Hematopoietic multipotent progenitor cell treated with erythropoietin and hydrocortisone succinate and interleukin-3 and kit ligand, for 4 days (in vitro differentiated cells): ENCODE results near the gene VRK1.
"Not testable (repeated sequence)": the region's sequence is repeated elsewhere in the genome, so short reads cannot be mapped to it uniquely, and the experiment has no call there.

ENCODE experiments used
- DNase-seq: peaks from one replicate; pipeline ENCODE4 v3.0.0-alpha.2; 2015

The VRK1 gene

DNA sequence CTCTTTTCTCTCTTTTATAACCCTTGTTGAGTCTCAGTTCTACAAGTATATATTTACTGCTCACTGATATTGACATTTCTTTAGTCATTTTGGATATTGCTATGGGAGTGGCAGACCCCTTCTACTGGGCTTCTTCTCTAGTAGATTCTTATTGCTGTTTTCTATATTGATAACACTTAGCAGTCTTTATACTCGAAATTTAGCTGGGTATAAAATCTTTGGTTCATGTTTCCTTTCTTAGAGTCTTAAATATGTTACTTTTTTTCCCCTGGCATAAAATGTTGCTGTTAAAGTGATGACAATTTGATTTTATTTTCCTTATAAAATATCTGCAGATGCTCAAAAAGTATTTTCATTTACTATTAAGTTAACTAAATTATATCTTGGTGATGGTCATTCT, 32.6 kb downstream of the VRK1 start:
- no peak for DNase-seq

- DNase-seq: peak; percentile 46
Observed at GRCh38 chr14:96830946-96831345, 33.8 kb downstream of the VRK1 start.

DNA sequence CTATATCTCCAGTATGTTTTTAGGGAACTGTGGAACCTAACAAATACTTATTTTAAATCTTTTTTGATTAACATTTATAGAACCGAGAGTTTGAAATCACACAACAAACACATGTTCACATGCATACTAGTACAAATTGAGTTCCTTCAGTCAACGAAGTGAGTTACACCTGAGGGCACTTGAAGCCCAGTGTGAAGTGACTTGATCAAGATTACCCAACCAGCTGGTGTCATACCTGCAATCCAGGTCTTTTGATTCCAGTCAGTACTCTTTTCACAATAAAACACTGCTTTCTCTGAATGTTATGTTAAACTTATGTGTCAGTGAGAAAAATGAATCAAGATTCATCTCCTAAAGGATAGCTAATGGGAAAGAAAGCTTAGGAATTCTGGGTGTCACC, 35.2 kb downstream of the VRK1 start:
- DNase-seq: no peak

DNA sequence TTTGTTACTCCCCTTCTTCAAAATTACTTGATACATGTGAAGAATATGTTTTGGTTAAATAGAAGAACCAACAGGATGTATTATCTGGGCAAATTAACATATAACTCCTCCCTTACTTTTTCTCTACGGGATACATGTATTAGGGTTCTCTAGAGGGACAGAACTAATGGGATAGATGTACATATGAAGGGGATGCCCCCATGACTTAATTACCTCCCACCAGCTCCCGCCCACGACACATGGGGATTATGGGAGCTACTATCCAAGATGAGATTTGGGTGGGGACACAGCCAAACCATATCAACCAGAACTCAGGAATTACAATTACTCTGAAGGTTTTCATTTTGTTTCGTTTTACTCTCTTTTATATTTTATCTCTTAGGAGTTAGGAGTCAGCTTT, 41.3 kb downstream of the VRK1 start:
- no peak for DNase-seq

DNA sequence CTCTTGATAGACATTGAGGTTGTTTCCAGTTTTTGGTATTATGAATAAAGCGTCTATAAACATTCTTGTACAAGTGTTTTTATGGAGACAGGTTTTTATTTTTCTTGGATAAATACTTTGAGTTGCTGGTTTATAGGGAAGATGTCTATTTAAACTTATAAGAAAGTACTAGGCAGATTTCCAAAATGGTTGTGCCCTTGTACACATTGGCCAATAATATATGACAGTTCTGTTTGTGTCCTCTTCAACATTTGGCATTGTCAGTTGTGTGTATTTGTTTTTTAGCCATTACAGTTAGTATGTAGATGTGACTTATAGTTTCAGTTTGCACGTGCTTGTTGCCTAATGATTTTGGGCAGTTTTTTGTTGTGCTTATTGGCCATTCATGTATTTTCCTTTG, 42.1 kb downstream of the VRK1 start:
- DNase-seq: no peak

DNA sequence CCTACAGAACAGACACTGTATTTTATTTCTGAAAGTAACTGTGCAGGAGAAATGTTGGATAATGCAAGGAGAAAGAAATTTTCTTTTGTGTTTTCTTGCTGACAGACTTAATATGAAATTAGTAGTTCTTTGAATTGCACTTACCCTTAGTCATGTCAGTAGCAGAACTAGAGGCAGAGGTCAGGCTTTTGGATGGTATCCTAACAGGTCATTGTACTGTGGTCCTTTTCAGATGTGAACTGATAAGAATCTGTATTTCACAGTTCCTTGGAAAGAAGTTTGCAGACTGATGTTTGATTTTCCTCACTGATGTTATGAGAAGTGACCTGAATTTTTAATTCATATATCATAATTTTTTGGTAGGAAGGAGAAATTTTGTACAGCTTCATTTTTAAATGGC, 46.0 kb downstream of the VRK1 start:
- no peak for DNase-seq

- DNase-seq: no peak
Observed at GRCh38 chr14:96844857-96845570, 47.8 kb downstream of the VRK1 start.

- no peak for DNase-seq
Observed at GRCh38 chr14:96847451-96847850, 50.3 kb downstream of the VRK1 start.

DNA sequence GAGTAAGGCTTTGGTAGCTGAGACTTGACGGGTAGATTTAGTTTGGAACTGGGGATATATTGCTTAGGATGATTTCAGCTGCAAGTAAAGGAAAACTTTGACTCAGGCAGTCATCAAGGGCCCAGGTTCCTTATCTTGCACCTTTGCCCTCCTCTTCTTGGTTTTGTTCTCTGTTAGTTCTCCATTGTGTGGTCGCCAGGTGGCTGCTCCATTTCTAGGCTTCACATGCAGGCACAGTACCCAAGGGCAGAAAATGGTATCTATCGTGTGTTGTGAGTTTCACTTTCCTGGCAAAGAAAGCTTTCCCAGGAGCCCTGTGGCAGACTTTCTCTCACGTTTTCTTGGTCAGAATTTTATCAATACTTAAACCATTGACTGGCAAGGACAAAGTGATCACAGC, 50.8 kb downstream of the VRK1 start:
- DNase-seq: no peak

- no peak for DNase-seq
Observed at GRCh38 chr14:96849733-96850132, 52.6 kb downstream of the VRK1 start.

- DNase-seq: no peak
Observed at GRCh38 chr14:96851694-96852381, 54.7 kb downstream of the VRK1 start.

DNA sequence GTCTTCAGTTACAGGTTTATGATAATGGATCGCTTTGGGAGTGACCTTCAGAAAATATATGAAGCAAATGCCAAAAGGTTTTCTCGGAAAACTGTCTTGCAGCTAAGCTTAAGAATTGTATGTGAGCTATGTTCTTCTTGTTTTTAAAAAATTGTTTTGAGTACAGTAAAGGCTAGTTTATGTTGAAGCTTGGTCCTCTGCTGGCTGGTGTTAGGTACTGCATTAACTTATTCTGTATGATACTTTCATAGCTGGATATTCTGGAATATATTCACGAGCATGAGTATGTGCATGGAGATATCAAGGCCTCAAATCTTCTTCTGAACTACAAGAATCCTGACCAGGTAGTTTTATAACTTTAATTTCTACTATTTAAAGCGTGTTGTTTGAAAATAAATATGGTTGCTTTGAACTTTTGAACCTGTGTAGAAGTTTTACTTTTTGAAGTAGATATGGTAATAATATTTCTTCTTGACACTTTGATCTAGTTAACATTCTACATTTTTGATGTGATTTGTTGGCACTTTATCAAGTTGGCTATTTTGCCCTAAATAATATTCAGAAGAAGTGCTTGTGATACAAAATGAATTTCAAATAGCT, 55.7 kb downstream of the VRK1 start:
- peak; percentile 74 for DNase-seq

GRCh38 chr14:96858643-96859042, 61.5 kb downstream of the VRK1 start:
- DNase-seq: no peak

GRCh38 chr14:96861568-96862310, 64.6 kb downstream of the VRK1 start:
- no peak for DNase-seq

GRCh38 chr14:96863327-96863985, 66.3 kb downstream of the VRK1 start:
- no peak for DNase-seq

GRCh38 chr14:96863986-96864330, 66.8 kb downstream of the VRK1 start:
- DNase-seq: no peak

GRCh38 chr14:96867634-96868033, 70.5 kb downstream of the VRK1 start:
- no peak for DNase-seq

- DNase-seq: no peak
Observed at GRCh38 chr14:96874127-96874526, 76.9 kb downstream of the VRK1 start.

DNA sequence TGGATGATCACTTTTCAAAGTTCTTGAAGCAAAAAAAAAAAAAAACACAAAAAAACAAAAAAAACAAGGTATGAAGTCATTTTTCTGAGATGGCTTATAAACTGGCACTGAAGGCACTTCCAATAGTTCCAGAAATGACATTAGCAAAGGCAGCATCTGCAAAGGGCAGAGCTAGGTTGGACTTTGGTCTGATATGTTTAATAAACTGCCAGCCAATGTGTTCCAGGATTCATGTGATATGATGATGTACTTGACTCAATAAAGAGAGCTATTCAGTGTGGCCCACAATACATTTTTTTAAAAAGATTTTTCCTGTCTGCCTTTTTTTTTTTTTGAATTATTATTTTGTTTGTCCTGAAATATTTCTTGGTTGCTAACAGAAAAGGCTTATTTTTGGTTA, 79.6 kb downstream of the VRK1 start:
- no peak for DNase-seq

GRCh38 chr14:96881713-96882112, 84.5 kb downstream of the VRK1 start:
- DNase-seq: no peak

DNA sequence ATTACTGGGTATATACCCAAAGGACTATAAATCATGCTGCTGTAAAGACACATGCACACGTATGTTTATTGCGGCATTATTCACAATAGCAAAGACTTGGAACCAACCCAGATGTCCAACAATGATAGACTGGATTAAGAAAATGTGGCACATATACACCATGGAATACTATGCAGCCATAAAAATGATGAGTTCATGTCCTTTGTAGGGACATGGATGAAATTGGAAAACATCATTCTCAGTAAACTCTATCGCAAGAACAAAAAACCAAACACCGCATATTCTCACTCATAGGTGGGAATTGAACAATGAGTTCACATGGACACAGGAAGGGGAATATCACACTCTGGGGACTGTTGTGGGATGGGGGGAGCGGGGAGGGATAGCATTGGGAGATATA, 86.8 kb downstream of the VRK1 start:
- DNase-seq: not testable (repeated sequence)

- no peak for DNase-seq
Observed at GRCh38 chr14:96888158-96888557, 91.0 kb downstream of the VRK1 start.

DNA sequence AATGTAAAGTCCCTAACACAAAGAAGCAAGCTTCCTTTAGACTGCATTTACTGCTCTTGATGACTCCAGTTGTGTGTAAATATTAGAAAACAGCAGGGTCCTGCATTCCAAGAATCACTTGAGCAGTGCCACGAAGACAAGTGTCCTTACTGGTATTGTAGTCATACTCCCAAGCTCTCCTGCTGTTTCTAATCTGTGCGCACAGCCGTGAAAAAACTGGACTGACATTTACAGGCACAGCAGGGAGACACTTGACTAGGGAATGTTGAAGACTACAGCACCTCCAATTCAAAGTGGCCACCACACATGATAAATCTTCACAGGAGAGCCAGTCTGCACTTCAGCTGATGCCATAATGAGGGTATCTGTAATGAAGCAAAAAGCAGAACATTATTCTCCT, 91.4 kb downstream of the VRK1 start:
- DNase-seq: no peak
